RPMI7951 (cell line): ENCODE results near the gene TADA3. TPM values are rescaled to one million over a fixed set of nuclear protein-coding genes. Genes with fewer than 3 reads are reported as not detected.

Source experiments
- DNase-seq: peaks from one replicate; pipeline ENCODE4 v3.0.0-alpha.2; 2012; ENCODE audit warnings: low read depth
- total RNA-seq: library from RNA; depleted of rRNA; stranded (reverse); fragments of >200 nt; shearing (Covaris generic); gene quantifications from 2 replicates; pipeline ENCODE4 v1.2.3, GENCODE V29; 2014

The TADA3 gene
- total RNA-seq, 1 experiment from 2014 or later, result 99.1 TPM

GRCh38 chr3:9809615-9810432 is 17.6 kb upstream of the TADA3 start, which contains the start of gene TTLL3:
TTLL3 (plus strand) TSS chr3:9810262; CDS start chr3:9810662, 400 bp downstream.
- peak; percentile 77 for DNase-seq

GRCh38 chr3:9809239-9809614 is 17.0 kb upstream of the TADA3 start:
- DNase-seq, result no peak

DNA sequence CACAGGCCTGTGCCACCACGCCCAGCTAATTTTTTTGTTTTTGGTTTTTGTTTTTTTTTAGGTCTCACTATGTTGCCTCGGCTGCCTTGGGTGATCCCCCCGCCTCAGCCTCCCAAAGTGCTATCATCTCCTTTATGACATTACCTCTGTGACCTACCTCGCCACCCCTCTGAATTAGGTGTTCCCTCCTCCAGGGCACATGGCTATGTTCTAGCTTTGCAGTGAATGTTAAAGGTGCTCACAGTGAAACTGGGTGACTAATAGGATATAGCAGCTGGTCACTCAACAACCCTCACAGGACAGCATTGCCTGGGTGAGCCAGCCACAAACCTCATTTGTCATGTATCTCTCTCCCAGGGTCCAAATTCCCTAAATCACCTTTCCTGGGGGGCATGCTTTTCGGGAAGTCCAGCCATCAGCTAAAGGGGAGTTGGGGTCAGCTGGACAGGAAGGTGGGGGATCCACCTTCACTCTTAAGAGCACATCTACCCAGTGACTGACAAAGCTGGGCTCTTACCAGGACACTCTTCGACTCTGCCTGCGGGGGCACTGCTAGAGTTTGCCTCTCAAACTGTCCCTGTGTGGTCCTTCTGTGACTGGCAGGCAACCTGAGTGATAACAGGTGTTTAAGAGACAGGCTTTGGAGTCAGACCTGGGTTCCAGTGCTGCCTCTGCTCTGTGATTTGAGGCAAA is 16.2 kb upstream of the TADA3 start:
- DNase-seq, result peak; percentile 44

GRCh38 chr3:9807981-9808344 is 15.7 kb upstream of the TADA3 start:
- no peak for DNase-seq

GRCh38 chr3:9806688-9807589 is 14.7 kb upstream of the TADA3 start:
- no peak for DNase-seq

- DNase-seq, result no peak
Measured at GRCh38 chr3:9806137-9806536, 13.9 kb upstream of the TADA3 start.

GRCh38 chr3:9804996-9805395 is 12.7 kb upstream of the TADA3 start:
- no peak for DNase-seq

GRCh38 chr3:9803494-9803893 is 11.2 kb upstream of the TADA3 start:
- no peak for DNase-seq

- DNase-seq, result no peak
Measured at GRCh38 chr3:9800529-9800928, 8.3 kb upstream of the TADA3 start.

GRCh38 chr3:9797196-9797945 is 5.1 kb upstream of the TADA3 start:
- DNase-seq, result no peak

- no peak for DNase-seq
Measured at GRCh38 chr3:9795207-9795606, 2.9 kb upstream of the TADA3 start.

DNA sequence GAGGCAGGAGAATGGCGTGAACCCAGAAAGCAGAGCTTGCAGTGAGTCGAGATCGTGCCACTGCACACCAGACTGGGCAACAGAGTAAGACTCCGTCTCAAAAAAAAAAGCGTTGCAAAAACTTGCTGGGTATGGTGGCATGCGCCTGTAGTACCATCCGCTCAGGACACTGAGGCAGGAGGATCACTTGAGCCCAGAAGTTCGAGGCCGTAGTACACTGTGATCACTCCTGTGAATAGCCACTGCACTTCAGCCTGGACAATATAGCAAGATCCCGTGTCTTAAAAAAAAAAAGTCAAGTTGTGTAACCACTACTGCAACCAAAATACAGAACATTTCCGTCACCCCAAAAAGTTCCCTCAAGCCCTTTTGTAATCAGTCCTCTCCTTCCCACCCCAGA is 2.1 kb upstream of the TADA3 start:
- DNase-seq, result no peak

- peak; percentile 48 for DNase-seq
Measured at GRCh38 chr3:9793161-9793781, 998 bp upstream of the TADA3 start.

DNA sequence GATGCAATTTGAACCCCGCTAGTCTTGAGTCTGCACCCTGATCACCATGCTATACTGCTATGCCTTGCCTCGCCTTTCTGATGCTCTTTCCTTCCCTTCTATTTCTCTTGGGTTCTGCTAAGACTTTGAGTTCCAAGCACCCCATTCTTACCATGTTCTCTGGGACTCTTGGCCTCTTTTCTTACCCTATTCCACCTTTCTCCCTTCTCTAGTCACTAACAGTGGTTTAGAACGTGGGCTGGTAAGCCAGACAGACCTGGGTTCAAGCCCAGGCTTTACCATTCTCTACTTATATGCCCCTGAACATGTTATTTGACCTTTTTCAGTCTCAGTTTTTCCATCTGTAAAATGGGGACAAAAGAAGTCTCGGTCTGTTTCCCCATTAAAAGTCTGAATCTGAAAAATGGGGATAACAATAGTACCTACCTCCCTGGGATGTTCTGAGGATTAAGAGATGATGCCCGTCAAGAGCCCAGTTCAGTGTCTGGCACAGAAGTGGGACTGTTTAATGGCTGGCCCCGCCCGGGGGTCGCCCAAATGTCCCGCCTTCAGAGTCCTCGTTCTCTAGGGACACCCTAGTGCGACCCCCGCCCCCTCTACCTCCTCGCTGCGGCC is 376 bp downstream of the TADA3 start:
- DNase-seq, result no peak

GRCh38 chr3:9791127-9791526 is 1.1 kb downstream of the TADA3 start:
- no peak for DNase-seq

DNA sequence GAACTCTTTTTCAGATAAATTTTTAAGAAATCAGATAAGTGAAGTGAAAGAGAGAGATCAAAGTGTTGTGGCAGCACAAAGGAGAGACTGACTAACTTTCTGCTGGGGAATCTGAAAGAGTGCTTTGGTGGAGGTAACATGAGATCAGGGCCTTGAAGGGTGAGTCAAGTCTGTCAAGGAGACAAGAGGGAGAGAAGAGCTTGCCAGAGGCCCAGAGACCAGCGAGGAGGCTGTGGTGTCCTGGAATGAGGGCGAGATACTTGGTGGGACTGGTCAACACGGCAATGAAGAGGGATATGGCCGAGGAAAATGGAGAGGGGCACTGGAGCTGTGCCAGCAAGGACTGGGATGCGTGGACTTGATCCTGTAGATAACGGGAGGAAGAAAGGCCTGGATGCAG is 4.6 kb downstream of the TADA3 start:
- DNase-seq, result no peak

- no peak for DNase-seq
Measured at GRCh38 chr3:9786825-9787669, 5.2 kb downstream of the TADA3 start.

DNA sequence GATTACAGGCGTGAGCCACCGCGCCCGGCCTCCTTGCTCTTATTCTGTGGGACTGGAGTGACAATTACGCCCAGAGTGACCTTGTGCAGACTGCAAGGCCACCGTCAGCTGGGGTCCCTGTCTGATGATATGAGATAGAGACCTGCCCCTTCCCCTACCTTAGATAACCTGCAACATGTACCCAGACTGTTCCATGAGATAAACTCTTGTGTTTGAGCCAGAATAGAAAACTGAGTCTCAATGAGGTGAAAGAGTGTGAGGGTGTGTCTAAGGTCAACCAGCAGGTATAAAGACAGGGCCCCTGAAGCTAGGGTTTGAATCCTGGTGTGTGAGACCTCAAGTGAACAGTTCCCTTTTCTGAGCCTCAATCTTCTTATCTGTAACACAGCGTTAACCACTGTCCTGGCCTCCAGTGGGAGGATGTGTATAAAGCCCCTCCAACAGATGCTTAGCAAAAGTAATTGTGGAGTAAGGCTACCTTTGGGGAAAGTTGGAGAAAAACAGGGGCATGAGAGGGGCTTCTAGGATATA is 6.0 kb downstream of the TADA3 start:
- no peak for DNase-seq

DNA sequence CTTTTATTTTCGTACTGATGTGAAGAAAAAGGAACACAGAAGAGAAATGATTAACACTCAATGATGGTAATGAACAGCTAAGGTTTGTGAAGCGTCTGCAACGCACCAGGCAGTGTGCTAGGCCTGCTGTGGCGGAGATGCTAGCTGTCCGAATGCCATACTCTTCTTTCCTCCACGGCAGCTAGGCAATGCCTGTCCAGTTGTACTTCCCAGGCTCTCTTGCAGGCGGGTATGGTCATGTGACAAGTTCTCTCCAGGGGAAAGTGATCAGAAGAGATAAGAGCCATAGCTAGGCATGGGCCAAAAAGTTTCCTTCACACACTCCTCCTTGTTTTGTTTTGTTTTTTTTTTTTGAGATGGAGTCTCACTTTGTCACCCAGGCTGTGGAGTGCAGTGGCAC is 6.7 kb downstream of the TADA3 start:
- DNase-seq, result no peak
